AG09309 (cell line): ENCODE measurements around the gene PROCR.
"Not testable (repeated sequence)": the region's sequence is repeated elsewhere in the genome, so short reads cannot be mapped to it uniquely, and the experiment has no call there.

Experiments
- DNase-seq: peaks from one replicate; pipeline ENCODE4 v3.0.0-alpha.2; 2010; ENCODE audit warnings: low read depth
- H3K4me3 ChIP-seq: 2 replicates; pipeline ENCODE4 v1.5.1; 2011; ENCODE audit warnings: mild to moderate bottlenecking, low read depth, low read length, moderate library complexity; ENCODE audit not compliant: control insufficient read depth
- TF ChIP-seq, protein P1 (sequence below): IDR thresholded peaks from 2 replicates; pipeline ENCODE4 v1.5.1; 2011; ENCODE audit warnings: mild to moderate bottlenecking, low read depth, low read length, inconsistent platforms; ENCODE audit not compliant: insufficient read depth, control insufficient read depth; ENCODE audit errors: missing control alignments

Gene PROCR

GRCh38 chr20:35165221-35166185 is 6.4 kb upstream of the PROCR start:
- TF ChIP-seq, protein P1, sequence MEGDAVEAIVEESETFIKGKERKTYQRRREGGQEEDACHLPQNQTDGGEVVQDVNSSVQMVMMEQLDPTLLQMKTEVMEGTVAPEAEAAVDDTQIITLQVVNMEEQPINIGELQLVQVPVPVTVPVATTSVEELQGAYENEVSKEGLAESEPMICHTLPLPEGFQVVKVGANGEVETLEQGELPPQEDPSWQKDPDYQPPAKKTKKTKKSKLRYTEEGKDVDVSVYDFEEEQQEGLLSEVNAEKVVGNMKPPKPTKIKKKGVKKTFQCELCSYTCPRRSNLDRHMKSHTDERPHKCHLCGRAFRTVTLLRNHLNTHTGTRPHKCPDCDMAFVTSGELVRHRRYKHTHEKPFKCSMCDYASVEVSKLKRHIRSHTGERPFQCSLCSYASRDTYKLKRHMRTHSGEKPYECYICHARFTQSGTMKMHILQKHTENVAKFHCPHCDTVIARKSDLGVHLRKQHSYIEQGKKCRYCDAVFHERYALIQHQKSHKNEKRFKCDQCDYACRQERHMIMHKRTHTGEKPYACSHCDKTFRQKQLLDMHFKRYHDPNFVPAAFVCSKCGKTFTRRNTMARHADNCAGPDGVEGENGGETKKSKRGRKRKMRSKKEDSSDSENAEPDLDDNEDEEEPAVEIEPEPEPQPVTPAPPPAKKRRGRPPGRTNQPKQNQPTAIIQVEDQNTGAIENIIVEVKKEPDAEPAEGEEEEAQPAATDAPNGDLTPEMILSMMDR, result no peak
- no peak for DNase-seq
- no peak overlapping the region for H3K4me3 ChIP-seq

GRCh38 chr20:35166242-35166830 is 5.5 kb upstream of the PROCR start:
- DNase-seq, result no peak
- H3K4me3 ChIP-seq, result no peak overlapping the region
- TF ChIP-seq, protein P1, result no peak

- H3K4me3 ChIP-seq, result no peak overlapping the region
- TF ChIP-seq, protein P1, result no peak
- DNase-seq, result no peak
These were observed 4.1 kb upstream of the PROCR start for GRCh38 chr20:35167787-35168186.

DNA sequence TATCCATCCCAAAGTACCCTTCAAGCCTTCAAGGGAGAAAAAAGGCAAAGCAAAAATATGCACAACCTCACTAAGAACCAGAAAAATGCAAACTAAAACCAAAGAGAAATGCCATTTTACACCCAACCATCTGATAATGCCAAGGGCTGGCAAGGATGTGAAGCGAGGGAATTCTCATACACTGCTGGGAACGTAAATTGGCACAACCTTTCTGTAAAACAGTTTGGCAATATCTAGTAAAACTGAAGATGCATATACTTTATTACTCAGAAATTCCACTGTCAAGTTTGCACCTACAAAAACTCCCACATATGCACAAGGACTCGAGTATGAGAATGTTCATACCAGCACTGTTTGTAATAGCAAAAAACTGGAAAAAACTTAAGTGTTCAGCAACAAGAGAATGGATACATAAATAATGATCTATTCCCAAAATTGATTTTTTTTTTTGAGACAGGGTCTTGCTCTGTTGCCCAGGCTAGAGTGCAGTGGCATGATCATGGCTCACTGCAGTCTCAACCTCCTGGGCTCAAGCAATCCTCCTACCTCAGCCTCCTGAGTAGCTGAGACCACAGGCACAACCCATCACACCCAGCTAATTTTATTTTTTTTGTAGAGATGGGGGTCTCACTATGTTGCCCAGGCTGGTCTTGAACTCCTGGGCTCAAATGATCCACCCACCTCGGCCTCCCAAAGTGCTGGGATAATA is 3.0 kb upstream of the PROCR start:
- H3K4me3 ChIP-seq, DNase-seq: not testable (repeated sequence)

DNA sequence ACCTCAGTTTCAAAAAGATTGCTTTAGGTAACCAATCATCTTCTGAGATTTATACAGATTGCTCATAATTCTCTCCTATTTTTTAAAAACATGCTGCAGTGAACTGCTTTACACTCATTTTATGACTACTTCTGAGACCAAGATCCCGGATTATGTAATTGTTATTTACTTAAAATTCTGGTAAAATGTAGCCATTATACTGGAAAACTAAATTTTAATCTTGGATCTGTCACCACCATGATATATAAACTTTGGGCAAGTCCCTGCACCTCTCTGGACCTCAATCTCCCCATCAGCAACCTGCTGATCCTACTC is 477 bp upstream of the PROCR start:
- H3K4me3 ChIP-seq, result peak overlapping the region; percentile 43
- no peak for DNase-seq
- TF ChIP-seq, protein P1, result no peak

DNA sequence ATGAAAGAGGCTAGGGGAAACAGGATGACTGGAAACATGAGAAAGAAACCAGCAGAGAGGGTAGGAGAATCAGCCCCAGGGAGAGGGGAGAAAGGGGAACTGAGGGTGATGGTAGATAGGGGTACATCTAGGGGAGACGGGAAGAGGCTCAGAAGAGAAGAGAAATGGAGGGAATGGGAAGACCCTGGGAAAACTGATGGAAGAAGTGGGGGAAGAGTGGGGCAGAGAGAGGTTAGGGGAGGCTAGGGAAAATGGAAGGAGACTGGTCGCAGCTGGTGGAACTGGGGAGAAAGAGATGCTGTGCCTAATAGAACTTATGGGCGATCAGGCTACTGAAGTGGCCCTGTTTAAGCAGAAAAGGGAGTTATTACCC is 548 bp downstream of the PROCR start:
- DNase-seq, result no peak
- TF ChIP-seq, protein P1, result no peak
- H3K4me3 ChIP-seq, result peak overlapping the region; percentile 43
